HG03060 (cell line): ENCODE results near the gene SS18L1.

Experiments used
- ATAC-seq: cut with Tn5 transposase; IDR thresholded peaks from one replicate; pipeline ENCODE4 v1.9.1; 2021; ENCODE audit warnings: low read depth, moderate number of reproducible peaks; ENCODE audit not compliant: unreplicated experiment

The SS18L1 gene

DNA sequence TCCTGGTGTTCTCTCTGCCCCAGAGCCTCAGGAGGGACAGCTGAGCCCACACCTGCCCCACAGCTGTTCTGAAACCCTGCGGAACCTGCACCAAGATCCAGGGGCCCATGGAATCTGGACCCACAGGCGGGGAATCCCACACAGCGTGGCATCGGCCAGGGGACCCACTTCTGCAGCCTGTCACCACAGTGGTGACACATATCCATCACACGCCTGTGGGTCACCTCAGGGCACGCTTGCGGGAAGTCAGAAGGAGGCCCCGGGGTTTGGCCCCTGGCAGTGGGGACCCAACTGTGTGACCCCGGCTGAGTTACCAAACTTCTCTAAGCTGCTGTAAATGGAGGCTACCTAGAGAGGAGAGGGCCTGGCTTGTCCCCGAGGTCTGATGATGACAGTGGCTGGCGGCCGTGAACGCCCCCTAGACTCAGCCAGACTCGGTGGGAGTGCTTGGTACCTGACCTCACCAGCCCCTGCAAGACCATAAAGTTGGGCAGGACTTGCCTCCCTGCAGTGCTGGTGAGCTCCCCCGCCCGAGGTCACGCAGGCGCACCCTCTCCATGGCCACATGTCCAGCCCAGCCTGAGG lies 78.8 kb downstream of the SS18L1 start:
- ATAC-seq = no peak

DNA sequence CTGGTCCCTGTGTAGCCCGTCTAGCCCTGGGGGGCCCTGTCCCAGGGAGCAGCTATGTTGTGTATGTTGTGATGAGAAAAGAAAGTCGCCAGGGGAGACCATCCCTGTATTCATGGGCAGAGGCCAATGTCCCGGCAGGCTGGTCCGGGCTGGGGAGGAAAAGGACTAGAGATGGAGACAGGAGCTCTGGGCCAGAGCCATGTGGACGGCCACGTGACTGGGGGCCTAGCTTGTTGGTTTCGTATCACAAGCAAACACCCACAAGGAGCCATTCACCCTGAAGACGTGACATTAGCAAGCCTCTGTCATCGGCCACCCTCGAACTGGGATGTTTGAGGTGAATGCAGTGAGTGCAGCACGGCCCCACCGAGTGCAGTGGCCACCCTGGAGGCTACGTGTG lies 79.4 kb downstream of the SS18L1 start:
- ATAC-seq = no peak

DNA sequence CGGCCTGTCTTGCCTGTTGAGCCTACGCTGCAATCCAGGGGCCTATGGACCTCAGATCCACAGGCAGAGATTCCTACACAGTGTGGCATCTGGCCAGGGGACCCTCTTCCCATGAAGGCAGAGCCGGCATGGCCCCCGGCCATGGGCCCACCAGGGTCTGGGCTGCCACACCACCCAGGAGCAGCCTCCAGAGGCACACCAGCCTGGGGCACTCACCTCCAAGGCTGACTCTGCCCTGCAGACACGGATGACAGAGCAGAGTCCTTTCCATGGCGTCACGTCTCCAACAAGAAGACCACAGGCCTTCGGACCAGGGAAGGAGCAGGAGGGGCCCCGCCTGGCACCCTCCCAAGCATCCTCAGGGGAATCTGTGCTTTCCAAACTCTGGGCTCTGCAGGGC lies 80.0 kb downstream of the SS18L1 start:
- no peak for ATAC-seq

DNA sequence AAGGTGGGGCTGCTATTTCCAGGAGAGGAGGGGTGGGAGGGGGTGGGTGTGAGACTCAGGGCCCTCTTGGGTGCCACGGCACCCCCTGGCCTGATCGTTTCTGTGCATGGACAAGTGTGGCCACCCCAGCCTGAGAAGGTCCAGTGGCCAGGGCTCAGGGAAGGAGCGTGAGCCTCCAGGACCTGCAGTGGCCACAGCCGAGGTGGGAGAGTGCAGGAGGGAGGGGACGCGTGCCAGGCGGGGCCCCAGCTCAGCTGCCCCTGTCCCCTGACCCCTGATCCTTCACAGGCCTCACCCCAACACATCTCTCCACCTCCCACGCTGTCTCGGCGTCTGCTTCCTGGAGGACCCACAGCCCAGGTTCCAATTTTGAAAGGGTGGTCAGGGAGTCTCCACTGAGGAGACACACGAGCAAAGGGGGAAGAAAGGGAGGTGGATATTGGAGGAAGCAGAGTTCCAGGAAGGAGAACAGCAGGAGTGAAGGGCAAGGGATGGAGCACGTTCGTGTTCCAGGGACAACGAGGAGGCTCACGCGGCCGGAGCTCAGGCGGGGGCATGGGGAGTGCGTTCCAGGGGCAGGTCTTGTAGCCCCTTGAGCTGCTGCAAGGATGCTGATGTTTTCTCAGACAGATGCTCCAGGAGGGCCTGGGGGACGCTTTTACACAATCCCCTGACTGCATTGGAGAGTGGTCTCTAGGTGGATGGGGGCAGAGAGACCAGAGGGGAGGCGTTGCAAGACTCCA lies 80.7 kb downstream of the SS18L1 start:
- no peak for ATAC-seq

DNA sequence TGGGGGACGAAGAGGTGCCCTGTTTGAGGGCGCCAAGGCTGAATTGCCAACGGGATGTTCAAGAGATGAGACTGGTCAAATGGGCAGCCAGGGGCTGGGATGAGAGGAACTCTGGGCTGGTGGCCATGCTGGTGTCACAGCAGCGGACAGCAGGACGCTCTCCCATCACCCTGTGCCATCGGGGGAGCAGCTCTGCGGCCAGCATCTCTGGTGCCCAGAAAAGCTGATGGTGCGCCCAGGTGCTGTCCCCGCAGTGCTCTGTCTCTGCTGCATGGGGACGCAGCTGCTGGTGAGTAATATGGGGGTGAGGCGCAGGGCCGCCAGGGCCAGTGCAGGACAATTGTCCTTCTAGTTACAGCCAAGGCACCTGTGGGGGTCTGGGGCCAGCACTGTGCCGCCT lies 81.5 kb downstream of the SS18L1 start:
- ATAC-seq = no peak

DNA sequence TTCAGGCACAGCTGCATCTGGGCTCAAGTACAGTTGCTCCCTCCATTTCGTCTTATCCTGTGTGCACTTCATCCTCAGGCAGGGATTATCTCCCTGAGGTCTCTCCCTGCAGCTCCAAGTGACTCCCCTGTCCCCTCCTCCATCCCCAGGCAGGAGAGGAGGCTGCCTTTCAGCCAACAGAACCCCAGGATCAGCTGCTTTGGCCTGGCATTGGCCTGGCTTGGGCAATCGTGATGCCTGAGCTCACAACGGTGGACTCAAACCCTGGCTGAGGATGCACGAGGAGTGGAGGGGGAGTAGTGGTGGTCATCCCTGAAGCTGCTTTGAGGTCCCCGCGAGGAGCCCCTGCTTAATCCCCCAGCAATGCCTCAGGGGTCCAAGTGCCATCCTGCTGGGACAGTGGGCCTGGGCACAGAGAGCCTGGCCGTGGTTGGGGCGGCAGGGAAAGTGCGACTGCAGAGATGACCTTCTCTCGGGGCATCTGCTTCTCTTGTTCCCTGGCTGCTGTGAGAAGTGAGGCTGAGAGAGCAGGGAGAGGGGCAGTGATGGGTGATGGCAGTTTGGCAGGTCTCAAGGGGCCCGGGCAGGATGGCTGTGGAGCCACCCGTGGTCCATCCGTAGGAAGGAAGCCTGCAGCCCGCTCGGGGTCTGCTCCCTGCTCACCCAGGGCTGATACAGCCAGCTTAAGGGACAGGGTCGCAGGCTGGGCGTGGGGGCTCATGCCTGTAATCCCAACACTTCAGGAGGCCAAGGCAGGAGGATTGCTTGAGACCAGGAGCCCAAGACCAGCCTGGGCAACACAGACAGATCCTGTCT lies 82.5 kb downstream of the SS18L1 start:
- no peak for ATAC-seq

DNA sequence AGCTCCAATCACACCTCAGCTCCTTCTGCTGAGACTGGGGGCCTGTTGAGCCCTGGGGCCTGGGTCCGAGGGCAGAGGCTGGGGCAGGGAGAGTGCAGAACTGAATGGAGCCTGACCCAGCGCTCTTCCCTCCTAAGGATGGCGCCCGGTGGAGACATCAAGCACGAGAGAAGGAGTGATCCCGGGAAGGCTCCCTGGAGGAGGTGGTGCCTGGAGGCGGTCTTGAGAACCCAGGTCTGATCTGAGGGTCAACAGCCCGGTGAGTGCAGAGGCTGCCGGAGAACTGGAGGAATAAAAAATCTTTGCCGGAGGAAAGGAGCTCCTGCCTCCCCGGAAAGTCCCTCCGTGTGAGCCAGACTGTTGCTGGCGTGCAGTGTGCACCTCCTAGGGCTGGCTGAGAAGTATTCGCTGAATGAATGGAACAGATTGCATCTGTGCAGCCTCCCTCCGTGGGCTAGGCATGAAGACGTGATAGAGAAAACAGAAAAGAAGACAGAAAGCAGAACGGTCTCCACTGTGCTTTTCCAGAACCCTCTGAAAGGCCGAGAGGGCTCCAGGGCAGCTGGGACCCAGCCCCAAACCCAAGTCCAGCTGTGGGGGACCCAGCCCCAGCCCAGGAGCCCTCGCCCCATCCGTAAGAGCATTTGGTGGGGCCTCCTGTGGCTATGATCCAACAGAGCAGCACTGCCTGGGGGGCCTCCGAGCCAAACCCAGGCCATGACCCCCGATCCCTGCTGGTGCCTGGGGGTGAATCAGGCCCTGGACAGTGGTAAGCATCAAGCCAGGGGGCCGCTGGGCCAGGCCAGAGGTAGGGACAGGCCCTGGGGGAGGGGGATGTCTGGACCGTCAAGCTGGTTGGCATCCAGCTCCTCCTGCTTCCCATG lies 83.4 kb downstream of the SS18L1 start:
- ATAC-seq = no peak

DNA sequence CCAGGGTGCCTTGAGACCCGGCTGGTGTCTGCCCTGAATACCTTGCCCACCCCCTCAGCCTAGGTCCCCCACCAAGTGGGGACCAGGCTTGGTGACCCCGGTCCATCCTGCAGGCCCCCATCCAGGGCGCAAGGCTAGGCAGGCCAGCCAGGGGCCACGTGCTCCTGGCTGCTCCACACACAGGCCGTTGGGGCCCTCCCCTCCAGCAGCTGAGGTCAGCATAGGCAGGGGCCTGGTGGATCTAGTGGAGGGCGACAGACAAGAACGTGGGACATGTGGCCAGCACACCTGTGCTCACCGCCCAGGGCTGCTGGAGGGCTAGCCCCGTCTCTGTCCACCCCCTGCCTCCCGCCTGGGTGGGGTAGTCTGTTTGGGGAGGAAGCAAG lies 84.0 kb downstream of the SS18L1 start:
- ATAC-seq = no peak

DNA sequence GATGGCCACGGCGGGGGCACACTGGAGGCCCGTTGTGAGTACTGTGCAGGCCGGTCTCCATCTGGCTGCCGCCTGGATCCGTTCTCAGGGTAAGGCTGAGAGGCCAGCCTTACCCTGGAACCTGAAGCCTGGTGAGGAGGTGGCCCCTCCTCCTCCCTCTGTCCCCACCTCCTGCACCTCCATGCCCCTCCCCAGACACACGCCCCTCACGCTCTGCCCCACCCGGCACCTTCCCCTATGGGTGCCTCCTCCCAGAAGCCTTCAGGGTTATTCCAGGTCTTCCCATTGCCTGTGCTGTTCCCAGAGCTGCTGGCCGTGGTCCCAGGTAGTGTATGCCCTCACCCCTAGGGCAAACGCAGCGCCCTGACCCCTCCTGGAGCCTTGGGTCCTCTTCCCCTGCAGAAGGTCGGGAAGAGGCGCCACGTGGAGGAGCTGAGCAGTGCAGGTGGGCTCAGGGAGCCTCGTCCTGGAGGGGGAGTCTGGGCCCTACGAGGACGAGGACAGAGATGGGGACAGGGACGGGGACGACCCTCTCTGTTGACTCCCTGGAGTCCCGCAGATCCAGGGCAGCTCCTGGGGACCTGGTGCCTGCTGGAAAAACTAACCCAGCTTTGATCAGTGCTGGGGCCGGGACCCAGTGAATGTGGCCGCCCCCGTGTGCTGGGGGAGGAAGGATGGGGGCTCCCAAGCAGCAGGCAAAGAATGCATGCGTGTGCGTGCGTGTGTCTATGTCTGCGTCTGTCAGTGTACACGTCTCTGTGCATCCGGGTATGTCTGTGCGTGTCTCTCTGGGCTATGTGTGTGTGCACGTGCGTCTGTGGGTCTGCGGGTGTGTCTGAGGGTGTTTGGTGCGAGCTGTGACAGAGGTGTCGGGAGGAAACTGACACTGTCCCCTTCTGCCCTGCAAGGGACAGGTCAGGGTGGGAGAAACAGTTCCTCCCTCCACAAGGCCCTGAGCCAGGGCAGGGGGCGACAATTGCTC lies 84.7 kb downstream of the SS18L1 start:
- ATAC-seq = no peak

DNA sequence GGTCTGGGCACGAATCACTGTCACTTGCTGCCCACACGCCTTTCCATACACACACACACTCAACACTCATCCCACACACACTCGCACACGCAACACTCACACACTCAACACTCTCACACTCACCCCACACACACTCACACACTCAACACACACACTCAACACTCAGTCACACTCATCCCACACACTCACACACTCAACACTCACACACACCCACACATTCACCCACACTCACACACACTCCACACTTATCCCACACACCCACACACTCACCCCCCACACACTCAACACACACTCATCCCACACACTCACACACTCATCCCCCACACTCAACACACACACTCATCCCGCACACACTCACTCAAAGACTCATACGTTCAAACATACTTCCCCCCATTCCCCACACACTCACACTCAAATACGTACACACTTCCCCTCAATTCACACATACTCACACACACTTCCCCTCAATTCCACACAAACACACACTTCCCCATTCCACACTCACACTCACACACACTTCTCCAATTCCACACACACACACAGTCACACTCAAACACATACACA lies 85.5 kb downstream of the SS18L1 start:
- no peak for ATAC-seq

DNA sequence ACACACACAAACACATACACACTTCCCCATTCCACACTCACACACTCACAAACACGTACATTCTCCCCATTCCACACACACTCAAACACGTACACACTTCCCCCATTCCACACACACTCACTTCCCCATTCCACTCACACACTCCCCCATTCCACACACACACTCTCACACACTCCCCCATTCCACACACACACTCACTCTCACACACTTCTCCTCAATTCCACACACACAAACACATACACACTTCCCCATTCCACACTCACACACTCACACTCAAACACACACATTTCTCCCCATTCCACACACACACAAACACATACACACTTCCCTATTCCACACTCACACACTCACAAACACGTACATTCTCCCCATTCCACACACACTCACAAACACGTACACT lies 86.1 kb downstream of the SS18L1 start:
- ATAC-seq = no peak

DNA sequence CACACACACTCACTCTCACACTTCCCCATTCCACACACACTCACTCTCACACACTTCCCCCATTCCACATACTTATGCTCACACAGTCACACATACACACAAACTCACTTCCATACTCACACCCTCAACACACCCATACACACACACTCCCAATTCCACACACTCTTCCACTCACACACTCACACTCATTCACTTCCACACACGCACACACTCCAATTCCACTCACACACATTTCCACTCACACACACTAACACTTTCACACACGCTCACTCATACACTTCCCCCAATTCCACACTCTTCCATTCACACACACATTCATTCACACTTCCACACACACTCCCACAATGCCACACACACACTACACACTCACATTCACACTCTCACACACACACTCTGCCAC lies 86.7 kb downstream of the SS18L1 start:
- ATAC-seq = no peak

DNA sequence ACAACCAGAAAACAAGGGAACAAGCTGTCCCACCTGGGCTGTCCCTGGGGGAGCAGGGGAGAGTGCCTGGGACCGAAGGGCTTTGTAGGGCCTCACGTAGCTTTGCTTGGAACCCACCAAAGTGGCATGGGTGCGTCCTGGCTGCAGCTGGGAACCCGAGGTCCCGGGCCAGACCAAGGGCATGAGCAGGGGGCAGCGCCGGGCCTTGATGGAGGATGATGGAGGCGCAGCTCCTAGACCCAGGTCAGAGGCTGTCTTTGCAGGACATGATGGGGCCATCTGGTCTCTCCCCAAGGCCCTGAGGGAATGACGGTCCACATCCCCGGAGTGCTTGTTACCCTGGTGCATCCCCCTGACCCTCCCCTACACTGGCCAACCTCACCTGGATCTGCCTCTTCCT lies 87.1 kb downstream of the SS18L1 start:
- ATAC-seq = no peak

DNA sequence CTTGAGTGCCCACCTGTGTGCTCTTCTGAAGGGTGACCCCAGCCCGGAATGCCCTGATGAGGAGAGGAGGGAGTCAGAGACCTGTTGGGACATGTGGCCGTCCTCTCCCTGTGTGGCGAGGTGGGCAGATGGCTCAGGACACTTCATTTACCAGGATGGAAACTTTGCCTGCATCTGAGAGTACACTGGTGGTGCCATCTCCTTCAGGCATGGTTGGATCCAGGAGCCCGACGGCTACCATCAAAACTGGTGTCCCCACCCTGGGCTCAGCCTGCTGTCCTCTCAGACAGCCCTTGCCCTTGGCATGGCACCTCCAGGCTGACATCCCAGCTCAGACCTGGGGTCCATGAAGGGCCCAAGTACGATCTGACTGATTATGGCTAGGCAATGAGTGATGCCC lies 87.7 kb downstream of the SS18L1 start:
- no peak for ATAC-seq
